ENCODE measurements around the gene NT5C3A. TPM values are rescaled to one million over a fixed set of nuclear protein-coding genes. Genes with fewer than 3 reads are reported as not detected.

The NT5C3A gene
- total RNA-seq, 1 experiment from 2014 or later = 18.6 TPM

- ChIA-PET POLR2A (no interaction called here), CTCF (interaction anchor here (1.2 kb wide), 1 partner anchor 113 kb away, joined by 3 read pairs; no protein-coding TSS in a partner anchor)
- no peak for TF ChIP-seq TEAD1 (CRISPR knock-in tag; IDR thresholded peaks at IDR 0.05)
- no peak for ATAC-seq
- H3K4me3 Mint-ChIP-seq = no peak overlapping the region
- H3K27me3 Mint-ChIP-seq (ENCODE audit: low read depth) = no peaks in the 10 kb centered on the region
- no peak for DNase-seq (ENCODE audit: low spot score)
- no peaks in the 10 kb centered on the region for H3K36me3 Mint-ChIP-seq
- H3K9me3 Mint-ChIP-seq = no peaks in the 10 kb centered on the region
- H3K27ac Mint-ChIP-seq = no peak overlapping the region
- 0 out of 2 replicates have a peak, but pooled peaks cover 4% of the 10 kb centered on the region for H3K4me1 Mint-ChIP-seq
Measured at GRCh38 chr7:33053721-33054120, 8.9 kb downstream of the NT5C3A start.

GRCh38 chr7:33050535-33051318 lies 11.8 kb downstream of the NT5C3A start:
- Mint-ChIP-seq H3K4me1 (0 out of 2 replicates have a peak, but pooled peaks cover 4% of the 10 kb centered on the region), H3K27ac (no peak overlapping the region), H3K27me3 (ENCODE audit: low read depth) (no peaks in the 10 kb centered on the region), H3K4me3 (no peak overlapping the region), H3K36me3 (no peaks in the 10 kb centered on the region), H3K9me3 (no peaks in the 10 kb centered on the region)
- no peak; the same call in 1 of the 2 replicates for ATAC-seq
- POLR2A ChIA-PET = no interaction called here
- TF ChIP-seq CTCF (IDR thresholded peaks at IDR 0.05) (0 out of 2 replicates have a peak, but pooled peaks have one; percentile 12), ZNF532 (CRISPR knock-in tag; IDR thresholded peaks at IDR 0.05; ENCODE audit: borderline replicate concordance) (no peak), STAT6 (CRISPR knock-in tag; conservative IDR thresholded peaks at IDR 0.05; ENCODE audit: low read depth) (no peak)
- CTCF ChIA-PET = no interaction called here
- DNase-seq (ENCODE audit: low spot score) = no peak

GRCh38 chr7:33048704-33049103 lies 13.9 kb downstream of the NT5C3A start:
- DNase-seq (ENCODE audit: low spot score) = no peak
- POLR2A ChIA-PET = no interaction called here
- ATAC-seq = no peak
- Mint-ChIP-seq H3K9me3 (no peaks in the 10 kb centered on the region; the same call in 1 of the 2 replicates), H3K4me1 (0 out of 2 replicates have a peak, but pooled peaks cover 4% of the 10 kb centered on the region), H3K4me3 (no peak overlapping the region), H3K27me3 (ENCODE audit: low read depth) (no peaks in the 10 kb centered on the region), H3K36me3 (no peaks in the 10 kb centered on the region; the same call in 1 of the 2 replicates), H3K27ac (no peak overlapping the region)
- CTCF ChIA-PET = interaction anchor here (1.2 kb wide), 1 partner anchor 61 kb away, joined by 3 read pairs; no protein-coding TSS in a partner anchor
- TF ChIP-seq ZNF281 (CRISPR knock-in tag; IDR thresholded peaks at IDR 0.05) (no peak), CTCF (IDR thresholded peaks at IDR 0.05) (no peak), GRHL2 (CRISPR knock-in tag; IDR thresholded peaks at IDR 0.05; ENCODE audit: insufficient replicate concordance, severe bottlenecking) (no peak), E2F5 (CRISPR knock-in tag; IDR thresholded peaks at IDR 0.05) (no peak), FOXK1 (CRISPR knock-in tag; IDR thresholded peaks at IDR 0.05) (no peak), TEAD1 (CRISPR knock-in tag; IDR thresholded peaks at IDR 0.05) (no peak), ZSCAN18 (CRISPR knock-in tag; IDR thresholded peaks at IDR 0.05) (no peak)

Measured in WTC11 (cell line).